ENCODE results near the gene PTPN21.
A peak's percentile ranks its signal among the peaks of the same experiment; 100 is the strongest.

PTPN21 gene

DNA sequence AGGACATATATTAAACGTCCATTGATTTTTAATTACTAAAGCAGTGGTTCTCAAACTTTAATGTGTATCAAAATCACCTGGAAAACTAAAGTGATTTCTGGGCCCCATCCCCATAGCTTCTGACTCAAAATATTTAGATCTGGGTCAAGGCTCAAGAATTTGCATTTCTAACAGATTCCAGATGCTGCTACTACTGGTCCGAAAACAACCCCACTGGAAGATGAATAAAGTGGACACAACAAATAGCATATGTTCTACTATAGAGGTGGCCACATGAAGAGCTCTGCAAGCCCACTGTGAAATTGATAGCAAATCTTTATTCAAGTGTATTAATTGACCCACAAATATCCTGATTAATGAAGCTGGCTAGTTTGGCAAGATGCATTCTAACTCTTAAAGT lies 99.9 kb downstream of the PTPN21 start:
- no peak for DNase-seq

- peak; percentile 9 for DNase-seq
Observed at GRCh38 chr14:88452231-88452630, 102.6 kb downstream of the PTPN21 start.

- no peak for DNase-seq
Observed at GRCh38 chr14:88439088-88439487, 115.7 kb downstream of the PTPN21 start.

GRCh38 chr14:88437658-88438057 lies 117.1 kb downstream of the PTPN21 start:
- DNase-seq = no peak

DNA sequence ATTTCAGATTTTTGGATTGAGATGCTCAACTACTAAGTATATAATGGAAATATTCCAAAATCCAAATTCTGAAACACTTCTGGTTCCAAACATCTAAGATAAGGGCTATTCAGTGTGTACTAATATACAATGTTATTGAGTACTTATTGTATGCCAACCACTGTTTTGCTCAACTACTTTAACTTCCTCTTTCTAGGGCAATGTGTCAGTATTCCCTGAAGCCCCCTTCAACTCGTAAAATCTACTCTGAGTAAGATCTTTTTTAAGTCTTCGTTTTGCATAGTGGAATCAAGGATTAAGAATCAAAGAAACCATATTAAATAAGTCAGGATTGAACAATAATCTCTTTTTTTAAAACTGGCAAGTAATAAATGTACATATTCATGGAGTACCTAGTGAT lies 123.8 kb downstream of the PTPN21 start:
- no peak for DNase-seq

DNA sequence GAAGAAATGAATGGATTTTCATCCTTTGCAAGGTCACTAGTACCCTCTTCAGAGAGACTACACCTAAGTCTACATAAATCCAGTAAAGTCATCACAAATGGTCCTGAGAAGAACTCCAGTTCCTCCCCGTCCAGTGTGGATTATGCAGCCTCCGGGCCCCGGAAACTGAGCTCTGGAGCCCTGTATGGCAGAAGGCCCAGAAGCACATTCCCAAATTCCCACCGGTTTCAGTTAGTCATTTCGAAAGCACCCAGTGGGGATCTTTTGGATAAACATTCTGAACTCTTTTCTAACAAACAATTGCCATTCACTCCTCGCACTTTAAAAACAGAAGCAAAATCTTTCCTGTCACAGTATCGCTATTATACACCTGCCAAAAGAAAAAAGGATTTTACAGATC lies 128.5 kb downstream of the PTPN21 start:
- no peak for DNase-seq

- DNase-seq = no peak
Observed at GRCh38 chr14:88424573-88424972, 130.2 kb downstream of the PTPN21 start.

GRCh38 chr14:88422919-88423650 lies 131.7 kb downstream of the PTPN21 start:
- DNase-seq = peak; percentile 6

- DNase-seq = no peak
Observed at GRCh38 chr14:88422047-88422446, 132.8 kb downstream of the PTPN21 start.

DNA sequence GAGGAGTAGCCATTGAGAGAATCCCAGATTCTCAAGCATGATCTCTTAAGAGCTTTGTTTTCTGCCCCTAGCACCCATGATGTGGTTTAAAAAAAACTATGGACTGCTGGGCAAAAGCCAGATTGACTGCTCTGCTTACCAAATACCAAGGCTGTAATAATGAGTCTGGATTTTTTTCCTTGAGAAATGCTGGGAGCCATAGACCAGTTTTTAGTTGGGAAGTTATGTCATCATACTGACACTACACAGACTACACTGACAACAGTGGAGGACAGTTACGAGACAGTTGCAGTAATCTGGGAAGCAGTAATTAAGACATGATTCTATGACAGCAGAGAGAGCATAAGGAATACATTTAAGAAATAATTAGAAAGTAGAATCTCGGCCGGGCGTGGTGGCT lies 133.5 kb downstream of the PTPN21 start:
- DNase-seq = no peak

DNA sequence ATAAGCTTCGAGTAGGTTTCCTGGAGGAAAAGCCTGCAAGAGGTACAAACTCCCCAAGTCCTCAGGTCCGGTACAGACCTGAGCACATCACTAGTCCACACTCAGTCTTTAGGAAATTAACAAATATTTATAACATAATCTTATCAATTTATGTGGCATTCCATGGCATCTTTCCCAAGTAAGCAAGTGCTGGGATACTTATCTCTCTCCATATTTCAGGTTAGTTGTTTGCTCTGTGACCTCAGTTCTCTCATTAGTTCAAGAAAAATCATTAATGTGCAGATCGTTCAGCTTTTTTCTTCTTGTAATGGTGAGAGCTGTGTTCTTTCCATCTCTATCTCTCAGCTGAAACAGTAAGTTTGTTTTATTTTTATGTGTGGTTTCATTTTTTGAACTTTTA lies 134.6 kb downstream of the PTPN21 start:
- DNase-seq = no peak

GRCh38 chr14:88417594-88417993 lies 137.2 kb downstream of the PTPN21 start:
- DNase-seq = no peak

Measured in stimulated activated CD4-positive, alpha-beta T cell treated with anti-CD3 and anti-CD28 coated beads, Interleukin-15, amount 100 ng/mL, for 24 hours (primary cell).